MM.1S (cell line): ENCODE data around the gene ZNF451.

Source experiments
- CTCF ChIP-seq: fragments of 300-600 bp; sonication (generic); IDR thresholded peaks from 2 replicates; pipeline ENCODE4 v1.5.1; 2016; ENCODE audit warnings: antibody characterized with exemption, low read length, mixed read lengths
- EZH2 ChIP-seq: fragments of 300-600 bp; sonication (generic); optimal IDR thresholded peaks from 2 replicates; pipeline ENCODE3; 2017; ENCODE audit warnings: low read depth, mild to moderate bottlenecking, antibody characterized with exemption, low read length, mixed read lengths
- EZH2phosphoT487 ChIP-seq: fragments of 300-600 bp; sonication (generic); IDR thresholded peaks from 2 replicates; pipeline ENCODE4 v1.6.1; 2018; ENCODE audit warnings: antibody characterized with exemption, low read length

GRCh38 chr6:57109880-57110279, 19.9 kb downstream of the ZNF451 start:
- TF ChIP-seq CTCF (no peak), EZH2 (no peak), EZH2phosphoT487 (no peak)
